LNCaP clone FGC (cell line): ENCODE measurements around the gene ZNF511.

Experiments
- DNase-seq: peaks from one replicate; pipeline ENCODE4 v3.0.0-alpha.2; 2011; ENCODE audit warnings: low read depth
- H3K4me3 ChIP-seq: 2 replicates; pipeline ENCODE4 v1.5.1; 2011; ENCODE audit warnings: mild to moderate bottlenecking, low read depth, low read length, control low read depth
- CTCF ChIP-seq: IDR thresholded peaks from 2 replicates; pipeline ENCODE4 v1.5.1; 2012; ENCODE audit warnings: mild to moderate bottlenecking; ENCODE audit not compliant: control insufficient read depth, insufficient read depth; ENCODE audit errors: extremely low read depth

The ZNF511 gene

DNA sequence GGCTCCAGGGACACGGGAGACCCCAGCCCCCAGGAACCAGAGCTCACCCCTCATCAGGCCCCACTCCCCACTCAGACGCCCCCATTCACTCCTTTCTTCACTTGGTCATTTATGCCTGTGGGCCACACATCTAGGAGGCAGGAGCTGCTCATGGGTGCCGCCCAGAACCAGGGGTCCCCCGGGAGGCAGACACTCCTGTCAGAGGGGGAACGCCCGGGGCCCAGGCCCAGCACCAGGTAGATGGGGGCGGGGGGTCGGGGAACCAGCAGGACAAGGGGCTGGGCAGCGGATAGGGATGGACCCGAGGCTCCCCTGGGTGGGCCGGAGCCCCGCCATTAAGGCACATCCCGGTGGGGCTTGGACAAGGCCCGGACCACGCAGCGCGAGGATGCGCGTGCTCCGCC is 16.1 kb downstream of the ZNF511 start:
- peak overlapping the region; percentile 23; the same call in 1 of the 2 replicates for H3K4me3 ChIP-seq
- DNase-seq, result no peak

GRCh38 chr10:133325440-133326222 is 16.9 kb downstream of the ZNF511 start:
- H3K4me3 ChIP-seq, result peak overlapping the region; percentile 23; the same call in 1 of the 2 replicates
- DNase-seq, result no peak
- no peak for TF ChIP-seq CTCF

More for the DNA sequence above, 16.1 kb downstream of the ZNF511 start:
- TF ChIP-seq CTCF, result no peak

DNA sequence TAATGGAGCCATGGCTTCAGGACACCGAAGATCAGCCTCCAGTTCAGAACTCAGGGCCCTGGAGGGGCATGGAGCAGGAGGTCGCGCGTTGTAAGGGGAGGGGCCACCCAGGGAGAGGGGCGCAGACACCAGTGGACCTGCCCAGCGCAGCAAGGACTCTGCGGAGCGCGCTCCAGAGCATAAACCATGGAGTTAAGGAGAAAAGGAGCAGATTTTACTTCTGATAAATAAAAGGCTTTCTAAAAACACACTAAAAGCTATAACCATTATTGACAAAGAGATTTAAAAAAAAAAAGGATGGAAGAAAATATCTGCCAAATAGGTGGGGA is 17.5 kb downstream of the ZNF511 start:
- no peak overlapping the region for H3K4me3 ChIP-seq
- DNase-seq, result no peak
- no peak for TF ChIP-seq CTCF

DNA sequence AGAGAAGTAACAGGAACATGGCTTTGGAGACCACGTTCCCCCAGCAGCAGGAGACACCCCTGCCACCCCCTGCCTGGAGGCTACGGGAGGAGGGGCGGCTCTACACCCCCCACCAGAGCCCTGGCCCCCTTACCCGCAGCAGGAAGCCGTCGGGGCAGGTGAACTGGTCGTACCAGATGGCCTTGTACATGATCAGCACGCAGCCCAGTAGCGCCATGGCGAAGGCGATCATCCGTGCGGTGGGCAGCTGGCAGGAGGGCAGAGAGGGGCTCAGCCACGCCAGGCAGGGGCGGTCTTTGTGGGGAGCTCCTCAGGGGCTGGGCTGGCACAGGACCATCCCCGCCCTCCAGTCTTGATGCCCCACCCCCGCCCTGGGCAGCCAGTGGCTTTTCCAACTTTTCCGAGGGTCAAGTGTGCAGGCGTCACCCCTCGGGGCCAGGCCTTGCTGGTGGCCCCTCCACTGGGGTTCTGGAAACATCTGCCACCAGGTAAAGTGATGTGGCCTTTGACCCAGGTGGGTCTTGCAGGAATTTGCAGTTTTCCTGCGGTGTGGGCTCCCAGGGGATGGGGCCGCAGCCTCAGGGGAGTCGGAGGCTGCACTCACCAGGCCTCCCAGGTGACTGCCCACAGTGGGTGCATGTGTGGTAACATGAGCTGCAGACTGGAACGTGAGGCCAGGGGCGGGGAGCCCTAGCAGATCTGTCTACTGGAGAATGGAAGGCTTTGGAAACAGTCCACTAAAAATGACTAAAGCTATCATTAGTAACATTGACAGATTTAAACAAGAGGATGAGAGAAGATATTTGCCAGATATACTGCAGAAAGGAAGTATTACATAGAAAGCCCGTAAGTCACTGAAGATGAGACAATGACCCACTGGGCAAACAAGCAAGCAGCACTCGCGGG is 18.3 kb downstream of the ZNF511 start:
- H3K4me3 ChIP-seq, result no peak overlapping the region
- DNase-seq, result no peak

GRCh38 chr10:133327651-133328357 is 19.1 kb downstream of the ZNF511 start:
- no peak for TF ChIP-seq CTCF
- H3K4me3 ChIP-seq, result no peak overlapping the region
- DNase-seq, result no peak

More for the DNA sequence above, 18.3 kb downstream of the ZNF511 start:
- no peak for TF ChIP-seq CTCF

DNA sequence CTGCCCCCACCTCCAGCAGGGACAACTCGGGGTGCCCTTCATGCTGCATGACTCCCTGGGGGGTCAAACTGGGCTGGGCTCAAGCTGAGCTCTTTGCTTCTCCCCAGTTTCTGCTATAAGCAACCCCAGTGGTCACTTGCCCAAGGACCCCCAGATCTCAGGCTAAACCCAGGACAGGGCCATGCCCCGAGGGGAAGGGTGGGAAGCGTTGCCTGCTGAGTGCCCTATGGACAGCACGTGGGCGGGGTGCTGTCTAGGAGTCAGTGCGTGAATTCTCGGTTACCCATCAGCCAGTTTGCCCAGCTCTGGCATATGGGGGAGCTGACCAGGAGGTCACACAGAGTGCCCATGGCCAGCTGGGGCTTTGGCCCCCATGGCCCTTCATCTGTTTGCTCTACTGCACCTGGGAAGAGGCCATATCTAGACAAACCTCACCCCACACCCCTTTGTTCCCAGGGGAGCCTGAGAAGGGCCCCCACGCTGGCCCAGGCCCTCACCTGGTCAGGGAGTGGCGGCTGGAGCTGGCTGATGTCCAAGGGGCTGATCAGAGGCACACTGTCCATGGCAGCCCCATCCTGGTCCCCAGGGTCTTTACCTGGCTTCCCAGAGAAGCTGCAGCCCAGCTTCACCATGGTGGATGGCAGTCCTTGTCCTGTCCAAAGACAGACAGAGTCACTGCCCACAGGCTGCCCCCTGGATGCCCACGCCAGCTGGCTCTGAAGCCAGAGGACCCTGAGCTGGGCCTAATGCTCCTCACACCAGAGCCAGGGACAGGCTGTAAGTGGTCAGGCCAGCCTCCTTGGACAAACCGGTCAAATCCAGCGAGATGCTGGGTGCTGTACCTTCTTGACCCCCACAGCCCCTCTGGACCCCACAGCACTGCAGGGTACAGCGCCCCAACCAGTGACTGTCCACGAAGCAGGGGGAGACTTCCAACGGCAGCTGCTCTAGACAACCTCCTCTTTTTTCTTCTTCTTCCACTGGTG is 19.9 kb downstream of the ZNF511 start:
- TF ChIP-seq CTCF, result no peak
- no peak for DNase-seq
- H3K4me3 ChIP-seq, result no peak overlapping the region
